Spleen (tissue), 11 donors: ENCODE measurements around the gene NLRP6. TPM values are rescaled to one million over a fixed set of nuclear protein-coding genes. Genes with fewer than 3 reads are reported as not detected.

Experiments used
- DNase-seq: peaks from one replicate; pipeline ENCODE4 v3.0.0-alpha.2; 2020
- H3K27ac ChIP-seq, 8 donors: fragments of 200-600 bp; sonication (generic) in 7 of 8; 1 replicate in 4 of 8; 2 replicates in 4 of 8; pipeline versions ENCODE4 v1.5.0 to v1.8.0; 2016 to 2021; ENCODE audit warnings: inconsistent platforms in 4 of 8, mild to moderate bottlenecking in 4 of 8, moderate library complexity in 1 of 8
- H3K27me3 ChIP-seq, 7 donors: fragments of 200-600 bp; sonication (generic) in 6 of 7; replicated peaks in 1 of 7; 1 replicate in 4 of 7; 2 replicates in 3 of 7; pipeline versions ENCODE4 v1.5.0 to v1.8.0; 2016 to 2021; ENCODE audit warnings: inconsistent platforms in 3 of 7, mild to moderate bottlenecking in 1 of 7
- H3K36me3 ChIP-seq, 6 donors: fragments of 200-600 bp; sonication (generic) in 5 of 6; 1 replicate in 4 of 6; 2 replicates in 2 of 6; pipeline versions ENCODE4 v1.5.0 to v1.8.0; 2016 to 2021; ENCODE audit warnings: inconsistent platforms in 2 of 6
- H3K4me1 ChIP-seq, 6 donors: fragments of 200-600 bp; sonication (generic) in 5 of 6; 1 replicate in 3 of 6; 2 replicates in 3 of 6; pipeline versions ENCODE4 v1.5.0 to v1.8.0; 2016 to 2021; ENCODE audit warnings: inconsistent platforms in 3 of 6
- H3K4me3 ChIP-seq, 8 donors: fragments of 200-600 bp; sonication (generic) in 7 of 8; 1 replicate in 4 of 8; 2 replicates in 4 of 8; pipeline versions ENCODE4 v1.5.0 to v1.8.0; 2016 to 2021; ENCODE audit warnings: inconsistent platforms in 4 of 8, mild to moderate bottlenecking in 4 of 8, moderate library complexity in 2 of 8
- H3K9me3 ChIP-seq, 8 donors: fragments of 200-600 bp; sonication (generic) in 7 of 8; 1 replicate in 4 of 8; 2 replicates in 4 of 8; pipeline versions ENCODE4 v1.5.0 to v1.8.0; 2016 to 2021; ENCODE audit warnings: inconsistent platforms in 4 of 8
- CTCF ChIP-seq, 11 experiments: fragments of 200-600 bp in 7 of 11; fragments of 450-650 bp in 4 of 11; sonication (generic) in 4 of 11; IDR thresholded peaks in 8 of 11; conservative IDR thresholded peaks in 3 of 11; 1 replicate in 7 of 11; 2 replicates in 4 of 11; pipeline versions ENCODE4 v1.4.0 to v1.8.0; 2016 to 2021; ENCODE audit warnings: antibody characterized with exemption in 11 of 11, inconsistent platforms in 4 of 11, mild to moderate bottlenecking in 1 of 11
- POLR2A ChIP-seq, 3 donors: fragments of 450-650 bp; IDR thresholded peaks; one replicate each; pipeline ENCODE4 v1.5.1; 2017; ENCODE audit warnings: antibody characterized with exemption in 3 of 3, mild to moderate bottlenecking in 1 of 3
- POLR2AphosphoS5 ChIP-seq, 3 donors: sonication (generic); formaldehyde crosslinking; IDR thresholded peaks; one replicate each; pipeline ENCODE4 v1.5.1; 2017; ENCODE audit warnings: antibody characterized with exemption in 3 of 3
- WGBS, 5 donors: extraction: QIAGEN DNeasy Blood & Tissue Kit in 3 of 5; methylation state at CpG; one replicate each; pipeline versions ENCODE4 v1.1.5 to v1.1.7; 2013 to 2018; 5-methylcytosine and 5-hydroxymethylcytosine counted together
- intact Hi-C: fragments of 100-400 bp; cut with DNase I; formaldehyde crosslinking; loops from one replicate; pipeline ENCODE4 v1.15.0; 2023; ENCODE audit warnings: low total_unique reads
- polyA plus RNA-seq, 3 donors: library from polyadenylated mRNA; stranded (reverse); fragments of 200-250 nt; gene quantifications; one replicate each; pipeline ENCODE4 v1.2.1, GENCODE V29; 2013
- total RNA-seq, 7 donors: library from RNA; depleted of rRNA in 3 of 7; stranded (reverse); fragments of >200 nt in 3 of 7; fragmentation: NEBNext Ultra II Directional in 4 of 7; extraction: Animal tissue kit (Norgen Biotek cat#: 25700) in 4 of 7; gene quantifications; one replicate each; pipeline versions ENCODE4 v1.1.0 to v1.2.1, GENCODE V29; 2016 to 2021
- donor health status: healthy with polysubstance abuse.
- donor health status: DM: no; HTN: no; CAD: no; lungs with moderate emphysema.
- donor health status: DM: no; HTN: no; CAD: no.
- donor health status: Bipolar disorder and iron deficiency.
- donor health status: healthy.
- donor health status: DM: no; HTN: no; CAD: no.
- donor health status: DM: yes; HTN: yes; CAD: no.

Gene NLRP6
- total and polyA plus RNA-seq, 10 donors: 0.15 to 30.9 (median 5.8) TPM

GRCh38 chr11:255176-255575, 23.0 kb upstream of the NLRP6 start:
- Histone ChIP-seq H3K27me3 (no peaks in the 10 kb centered on the region), H3K36me3 (peaks cover 0 to 39% (median 33%) of the 10 kb centered on the region in 6 donors), H3K27ac (no peak overlapping the region), H3K9me3 (no peaks in the 10 kb centered on the region), H3K4me3 (no peak overlapping the region), H3K4me1 (peaks cover 0 to 24% (median 2%) of the 10 kb centered on the region in 6 donors)
- no peak for DNase-seq
- intact Hi-C loops: loop anchor here (10.0 kb wide), 1 partner anchor 110 kb away; the partner anchor contains the start of gene B4GALNT4
- TF ChIP-seq POLR2AphosphoS5 (IDR thresholded peaks at IDR 0.05) (no peak), POLR2A (IDR thresholded peaks at IDR 0.05) (no peak), CTCF (IDR thresholded peaks at IDR 0.05 in 8 of 11, conservative IDR thresholded peaks at IDR 0.05 in 3 of 11) (no peak)
- WGBS, 5 donors: 57 to 73% (median 58%) methylated on average over 3 of the region's 3 CpGs

GRCh38 chr11:255816-256215, 22.4 kb upstream of the NLRP6 start:
- no peak for DNase-seq
- WGBS, 5 donors: 94 to 100% (median 95%) methylated on average over 2 of the region's 2 CpGs
- Histone ChIP-seq H3K27me3 (no peaks in the 10 kb centered on the region), H3K9me3 (no peaks in the 10 kb centered on the region), H3K4me1 (peaks cover 0 to 19% (median 2%) of the 10 kb centered on the region in 6 donors), H3K36me3 (peaks cover 0 to 32% (median 30%) of the 10 kb centered on the region in 6 donors), H3K27ac (no peak overlapping the region), H3K4me3 (no peak overlapping the region)
- TF ChIP-seq CTCF (IDR thresholded peaks at IDR 0.05 in 8 of 11, conservative IDR thresholded peaks at IDR 0.05 in 3 of 11) (no peak), POLR2A (IDR thresholded peaks at IDR 0.05) (no peak), POLR2AphosphoS5 (IDR thresholded peaks at IDR 0.05) (no peak)
- intact Hi-C loops: loop anchor here (10.0 kb wide), 1 partner anchor 109 kb away; the partner anchor contains the start of gene B4GALNT4

GRCh38 chr11:256952-257737, 21.1 kb upstream of the NLRP6 start:
- no peak overlapping the region for H3K4me3 ChIP-seq
- peaks cover 0 to 5% (median 0%) of the 10 kb centered on the region in 8 donors for H3K9me3 ChIP-seq
- DNase-seq: no peak
- H3K27me3 ChIP-seq: no peaks in the 10 kb centered on the region
- WGBS, 5 donors: 65 to 76% (median 69%) methylated on average over 11 to 14 of the region's 14 CpGs
- TF ChIP-seq CTCF (IDR thresholded peaks at IDR 0.05 in 8 of 11, conservative IDR thresholded peaks at IDR 0.05 in 3 of 11) (no peak), POLR2A (IDR thresholded peaks at IDR 0.05) (no peak), POLR2AphosphoS5 (IDR thresholded peaks at IDR 0.05) (no peak)
- peaks cover 0 to 15% (median 2%) of the 10 kb centered on the region in 6 donors for H3K4me1 ChIP-seq
- intact Hi-C loops: loop anchor here (10.0 kb wide), 1 partner anchor 108 kb away; the partner anchor contains the start of gene B4GALNT4
- H3K36me3 ChIP-seq: peaks cover 0 to 19% (median 17%) of the 10 kb centered on the region in 6 donors
- H3K27ac ChIP-seq: no peak overlapping the region
